HG03469 (cell line): Measurements from ENCODE around the gene SLC44A4.
"Not testable (repeated sequence)": the region's sequence is repeated elsewhere in the genome, so short reads cannot be mapped to it uniquely, and the experiment has no call there.

Experiments
- ATAC-seq: cut with Tn5 transposase; IDR thresholded peaks from one replicate; pipeline ENCODE4 v1.9.1; 2021; ENCODE audit warnings: mild to moderate bottlenecking, moderate library complexity, moderate number of reproducible peaks; ENCODE audit not compliant: unreplicated experiment

Gene SLC44A4

DNA sequence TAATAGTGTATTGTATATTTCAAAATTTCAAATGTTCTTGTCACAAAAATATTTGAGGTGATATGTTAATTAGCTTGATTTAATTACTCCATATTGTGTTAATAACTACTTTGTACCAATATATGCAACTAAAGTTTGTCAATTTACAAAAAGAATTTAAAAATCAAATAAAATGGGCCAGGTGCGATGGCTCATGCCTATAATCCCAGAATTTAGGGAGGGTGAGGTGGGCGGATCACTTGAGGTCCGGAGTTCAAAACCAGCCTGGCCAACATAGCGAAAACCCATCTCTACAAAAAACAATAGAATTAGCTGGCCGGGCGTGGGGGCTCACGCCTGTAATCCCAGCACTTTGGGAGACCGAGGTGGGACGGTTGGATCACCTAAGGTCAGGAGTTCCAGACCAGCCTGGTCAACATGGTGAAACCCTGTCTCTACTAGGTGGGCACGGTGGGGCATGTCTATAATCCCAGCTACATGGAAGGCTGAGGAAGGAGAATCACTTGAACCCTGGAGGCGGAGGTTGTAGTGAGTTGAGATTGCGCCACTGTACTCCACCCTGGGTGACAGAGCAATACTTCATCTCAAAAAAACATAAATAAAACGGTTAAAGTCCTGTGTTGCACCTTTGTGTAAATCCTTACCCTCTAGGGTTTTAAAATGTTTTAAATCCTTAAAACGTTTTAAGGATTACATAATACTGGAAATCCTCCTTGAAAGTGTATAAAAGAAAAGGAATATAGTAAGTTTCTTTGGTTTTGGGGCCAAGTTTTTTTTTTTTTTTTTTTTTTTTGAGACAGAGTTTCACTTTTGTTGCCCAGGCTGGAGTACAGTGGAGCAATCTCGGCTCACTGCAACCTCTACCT, 47.2 kb downstream of the SLC44A4 start:
- ATAC-seq: no peak

DNA sequence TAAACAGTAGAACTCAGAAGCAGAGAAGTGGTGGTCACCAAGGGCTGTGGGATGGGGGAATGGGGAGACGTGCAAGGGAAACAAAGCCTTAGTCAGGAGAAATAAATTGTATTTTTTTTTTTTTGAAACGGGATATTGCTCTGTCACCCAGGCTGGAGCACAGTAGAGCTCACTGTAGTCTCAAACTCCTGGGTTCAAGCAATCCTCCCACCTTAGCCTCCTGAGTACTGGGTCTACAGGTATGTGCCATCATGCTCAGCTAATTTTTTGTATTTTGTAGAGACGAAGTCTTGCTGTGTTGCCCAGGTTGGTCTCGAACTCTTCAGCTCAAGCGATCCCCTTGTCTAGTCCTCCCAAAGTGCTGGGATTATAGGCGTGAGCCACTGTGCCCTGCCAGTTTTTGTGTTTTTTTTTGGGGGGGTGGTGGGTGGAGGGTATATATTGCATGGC, 47.9 kb downstream of the SLC44A4 start:
- no peak for ATAC-seq

DNA sequence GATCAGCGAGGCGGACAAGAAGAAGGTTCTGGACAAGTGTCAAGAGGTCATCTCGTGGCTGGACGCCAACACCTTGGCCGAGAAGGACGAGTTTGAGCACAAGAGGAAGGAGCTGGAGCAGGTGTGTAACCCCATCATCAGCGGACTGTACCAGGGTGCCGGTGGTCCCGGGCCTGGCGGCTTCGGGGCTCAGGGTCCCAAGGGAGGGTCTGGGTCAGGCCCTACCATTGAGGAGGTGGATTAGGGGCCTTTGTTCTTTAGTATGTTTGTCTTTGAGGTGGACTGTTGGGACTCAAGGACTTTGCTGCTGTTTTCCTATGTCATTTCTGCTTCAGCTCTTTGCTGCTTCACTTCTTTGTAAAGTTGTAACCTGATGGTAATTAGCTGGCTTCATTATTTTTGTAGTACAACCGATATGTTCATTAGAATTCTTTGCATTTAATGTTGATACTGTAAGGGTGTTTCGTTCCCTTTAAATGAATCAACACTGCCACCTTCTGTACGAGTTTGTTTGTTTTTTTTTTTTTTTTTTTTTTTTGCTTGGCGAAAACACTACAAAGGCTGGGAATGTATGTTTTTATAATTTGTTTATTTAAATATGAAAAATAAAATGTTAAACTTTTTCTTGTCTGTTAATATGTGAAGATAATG, 49.0 kb downstream of the SLC44A4 start:
- ATAC-seq: no peak

DNA sequence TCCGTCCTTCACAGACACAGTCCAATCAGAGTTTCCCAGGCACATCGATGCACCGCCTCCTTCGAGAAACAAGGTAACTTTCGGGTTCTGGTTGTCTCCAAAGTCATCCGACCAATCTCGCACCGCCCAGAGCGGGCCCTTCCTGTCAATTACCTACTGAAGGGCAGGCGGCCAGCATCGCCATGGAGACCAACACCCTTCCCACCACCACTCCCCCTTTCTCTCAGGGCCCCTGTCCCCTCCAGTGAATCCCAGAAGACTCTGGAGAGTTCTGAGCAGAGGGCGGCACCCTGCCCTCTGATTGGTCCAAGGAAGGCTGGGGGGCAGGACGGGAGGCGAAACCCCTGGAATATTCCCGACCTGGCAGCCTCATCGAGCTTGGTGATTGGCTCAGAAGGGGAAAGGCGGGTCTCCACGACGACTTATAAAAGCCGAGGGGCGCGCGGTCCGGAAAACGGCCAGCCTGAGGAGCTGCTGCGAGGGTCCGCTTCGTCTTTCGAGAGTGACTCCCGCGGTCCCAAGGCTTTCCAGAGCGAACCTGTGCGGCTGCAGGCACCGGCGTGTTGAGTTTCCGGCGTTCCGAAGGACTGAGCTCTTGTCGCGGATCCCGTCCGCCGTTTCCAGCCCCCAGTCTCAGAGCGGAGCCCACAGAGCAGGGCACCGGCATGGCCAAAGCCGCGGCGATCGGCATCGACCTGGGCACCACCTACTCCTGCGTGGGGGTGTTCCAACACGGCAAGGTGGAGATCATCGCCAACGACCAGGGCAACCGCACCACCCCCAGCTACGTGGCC, 51.3 kb downstream of the SLC44A4 start, which contains the start of gene HSPA1B:
HSPA1B (plus strand) TSS at position 453 of the 794 bp plus-strand sequence; CDS start at position 666, 213 bp downstream.
- ATAC-seq: peak; percentile 29

- ATAC-seq: no peak
Observed at GRCh38 chr6:31826793-31827285, 52.0 kb downstream of the SLC44A4 start.

- no peak for ATAC-seq
Observed at GRCh38 chr6:31825553-31825952, 53.2 kb downstream of the SLC44A4 start.

- not testable (repeated sequence) for ATAC-seq
Observed at GRCh38 chr6:31823592-31824196, 55.1 kb downstream of the SLC44A4 start.

DNA sequence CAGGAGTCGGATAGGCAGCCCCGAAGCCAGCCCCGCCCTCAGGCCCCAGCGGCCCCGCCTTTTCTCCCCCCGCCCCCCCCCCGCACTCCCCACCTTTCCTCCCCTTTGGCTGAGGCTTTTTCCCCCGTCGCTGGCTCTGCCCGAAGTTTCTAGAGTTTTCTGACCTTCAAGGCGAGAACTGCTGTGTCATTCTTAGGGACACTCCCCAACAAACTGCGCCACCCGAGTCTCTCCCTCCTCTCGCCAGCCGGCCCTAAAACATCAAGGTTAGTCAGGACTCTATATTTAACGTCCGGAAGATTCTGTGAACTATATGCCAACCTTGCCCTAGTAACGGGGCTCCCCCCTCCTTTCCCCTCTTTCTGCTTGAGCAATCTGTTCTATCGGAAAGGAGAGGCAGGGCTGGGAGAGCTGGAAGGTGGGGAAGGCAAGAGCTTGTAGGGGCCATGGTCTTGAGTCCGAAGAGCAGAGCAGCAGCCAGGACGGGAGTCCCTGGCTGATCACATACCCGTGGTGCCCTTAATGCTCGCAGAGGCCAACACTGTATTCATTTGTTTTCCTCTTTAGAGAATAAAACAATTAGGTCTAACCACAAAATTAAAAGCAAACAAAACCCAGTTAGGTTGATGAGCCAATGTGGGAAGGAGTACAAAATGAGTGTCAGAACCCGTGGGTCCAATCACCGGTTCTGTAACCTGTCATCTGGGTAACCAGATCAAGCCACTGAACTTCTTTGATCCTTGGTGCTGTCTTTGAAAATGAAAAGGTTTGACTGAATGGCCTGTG, 56.6 kb downstream of the SLC44A4 start:
- no peak for ATAC-seq

DNA sequence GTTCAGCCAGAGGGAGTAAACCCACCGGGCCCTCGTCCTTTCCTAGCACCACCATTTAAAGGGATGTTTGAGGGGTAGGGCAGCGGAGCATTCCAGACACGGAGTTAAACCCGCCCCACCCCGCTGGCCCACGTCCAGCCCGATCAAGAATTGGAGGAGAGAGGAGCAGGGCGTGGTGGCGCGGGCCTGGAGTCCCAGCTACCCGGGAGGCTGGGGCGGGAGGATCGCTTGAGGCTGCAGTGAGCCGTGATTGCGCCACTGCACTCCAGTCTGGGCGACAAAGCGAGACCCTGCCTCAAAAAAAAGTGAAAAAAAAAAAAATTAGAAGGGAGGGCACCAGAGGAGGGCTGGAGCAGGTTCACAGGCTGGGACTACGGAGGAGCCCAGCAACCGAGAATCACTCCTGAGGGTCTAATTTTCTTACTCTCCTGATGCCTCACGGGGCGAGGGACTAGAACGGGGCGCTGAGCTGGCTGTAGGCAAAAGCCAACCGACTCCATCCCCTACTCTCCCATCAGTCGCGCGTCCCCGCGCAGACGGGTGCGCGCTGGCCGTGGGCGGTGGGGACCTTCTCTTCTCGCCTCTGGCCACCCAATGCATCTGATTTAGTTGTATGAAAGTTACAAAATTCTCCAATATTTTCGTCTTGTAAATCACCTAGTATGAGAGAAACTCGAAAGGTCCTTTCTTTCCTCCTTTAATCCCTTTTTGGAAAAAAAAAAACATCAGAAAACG, 57.3 kb downstream of the SLC44A4 start:
- no peak for ATAC-seq

DNA sequence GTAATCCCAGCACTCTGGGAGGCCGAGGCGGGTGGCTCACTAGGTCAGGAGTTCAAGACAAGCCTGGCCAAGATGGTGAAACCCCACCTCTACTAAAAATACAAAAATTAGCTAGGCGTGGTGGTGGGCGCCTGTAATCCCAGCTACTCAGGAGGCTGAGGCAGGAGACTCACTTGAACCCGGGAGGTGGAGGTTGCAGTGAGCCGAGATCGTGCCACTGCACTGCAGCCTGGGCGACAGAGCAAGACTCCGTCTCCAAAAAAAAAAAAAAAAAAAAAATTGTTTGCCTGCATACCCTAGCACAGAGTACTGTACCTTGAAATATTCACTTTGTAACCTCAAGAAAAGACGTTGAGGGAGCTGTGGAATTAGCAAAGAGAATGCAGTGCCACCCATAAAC, 58.4 kb downstream of the SLC44A4 start:
- not testable (repeated sequence) for ATAC-seq

DNA sequence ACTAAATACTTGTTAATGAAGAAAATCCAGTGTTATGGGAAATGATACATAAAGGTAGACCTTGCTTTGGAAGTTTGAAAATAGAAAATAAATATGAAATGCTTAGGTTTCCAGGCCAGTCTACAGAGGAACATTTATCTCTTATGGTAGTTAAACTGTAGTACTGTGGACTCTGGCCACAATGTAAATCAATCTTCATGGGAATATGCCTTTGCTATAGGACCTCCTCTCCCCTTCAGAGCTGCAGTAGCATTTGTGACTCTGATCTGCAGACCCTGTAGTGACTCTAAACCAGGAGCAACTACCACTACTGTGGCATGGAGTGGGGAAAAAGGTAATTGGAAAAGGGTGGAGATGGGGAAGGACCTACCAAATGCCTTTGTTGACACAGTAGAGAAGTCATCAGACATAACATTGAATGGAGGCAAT, 58.9 kb downstream of the SLC44A4 start:
- no peak for ATAC-seq

DNA sequence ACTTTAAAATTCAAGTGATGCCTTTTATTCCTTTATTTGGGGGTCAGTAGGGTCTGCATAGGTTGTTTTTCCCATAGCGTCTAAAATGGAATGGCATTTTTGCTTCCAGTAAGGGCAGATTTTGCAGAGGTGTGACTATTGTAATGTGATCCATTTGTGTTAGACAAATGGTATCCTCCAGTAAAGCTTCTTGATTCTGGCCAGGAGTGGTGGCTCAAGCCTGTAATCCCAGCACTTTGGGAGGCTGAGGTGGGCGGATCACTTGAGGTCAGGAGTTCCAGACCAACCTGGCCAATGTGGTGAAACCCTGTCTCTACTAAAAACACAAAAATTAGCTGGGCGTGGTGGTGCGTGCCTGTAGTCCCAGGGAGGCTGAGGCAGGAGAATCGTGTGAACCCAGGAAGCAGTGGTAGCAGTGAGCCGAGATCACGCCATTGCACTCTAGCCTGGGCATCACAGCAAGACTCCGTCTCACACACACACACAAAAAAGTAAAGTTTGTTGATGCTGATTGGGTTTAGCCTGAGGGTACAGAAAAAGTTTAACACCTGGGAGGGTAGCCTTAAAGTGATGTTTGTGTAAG, 60.8 kb downstream of the SLC44A4 start:
- not testable (repeated sequence) for ATAC-seq

- not testable (repeated sequence) for ATAC-seq
Observed at GRCh38 chr6:31817133-31817928, 61.5 kb downstream of the SLC44A4 start.

DNA sequence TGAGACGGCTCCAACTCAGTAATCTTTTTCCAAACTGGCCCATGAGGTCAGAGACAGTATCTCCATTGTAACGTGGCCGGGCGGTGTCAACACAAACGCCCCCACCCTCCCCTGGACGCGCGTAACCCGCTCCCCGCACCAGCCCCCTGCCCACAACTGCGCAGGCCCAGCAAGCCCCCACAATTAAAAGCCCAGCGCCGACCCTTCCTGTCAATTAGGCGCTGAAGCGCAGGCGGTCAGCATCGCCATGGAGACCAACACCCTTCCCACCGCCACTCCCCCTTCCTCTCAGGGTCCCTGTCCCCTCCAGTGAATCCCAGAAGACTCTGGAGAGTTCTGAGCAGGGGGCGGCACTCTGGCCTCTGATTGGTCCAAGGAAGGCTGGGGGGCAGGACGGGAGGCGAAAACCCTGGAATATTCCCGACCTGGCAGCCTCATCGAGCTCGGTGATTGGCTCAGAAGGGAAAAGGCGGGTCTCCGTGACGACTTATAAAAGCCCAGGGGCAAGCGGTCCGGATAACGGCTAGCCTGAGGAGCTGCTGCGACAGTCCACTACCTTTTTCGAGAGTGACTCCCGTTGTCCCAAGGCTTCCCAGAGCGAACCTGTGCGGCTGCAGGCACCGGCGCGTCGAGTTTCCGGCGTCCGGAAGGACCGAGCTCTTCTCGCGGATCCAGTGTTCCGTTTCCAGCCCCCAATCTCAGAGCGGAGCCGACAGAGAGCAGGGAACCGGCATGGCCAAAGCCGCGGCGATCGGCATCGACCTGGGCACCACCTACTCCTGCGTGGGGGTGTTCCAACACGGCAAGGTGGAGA, 63.6 kb downstream of the SLC44A4 start, which contains the start of the genes HSPA1A and HSPA1L:
HSPA1A (plus strand) TSS at position 519 of the 814 bp plus-strand sequence; CDS start at position 733, 214 bp downstream.
HSPA1L (minus strand) TSS at position 259 of the 814 bp plus-strand sequence. CDS start 3,311 bp downstream, outside the sequence.
- no peak for ATAC-seq

DNA sequence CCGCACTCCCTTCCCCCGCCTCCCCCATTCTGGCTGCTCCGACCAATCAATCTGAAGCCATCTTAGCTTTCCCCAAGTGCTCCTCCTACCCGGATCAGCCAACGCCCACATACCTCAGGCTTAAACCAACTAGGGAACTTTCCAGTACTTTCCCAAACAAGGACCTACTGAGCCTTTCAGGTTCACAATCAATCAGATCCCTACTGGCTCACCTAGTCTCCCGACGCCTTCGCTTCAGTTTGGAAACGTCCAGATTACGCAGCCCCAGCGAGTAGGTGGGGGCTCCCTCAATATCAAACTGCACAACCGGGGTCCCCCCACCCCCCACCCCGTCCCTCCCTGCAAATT, 64.1 kb downstream of the SLC44A4 start:
- no peak for ATAC-seq

DNA sequence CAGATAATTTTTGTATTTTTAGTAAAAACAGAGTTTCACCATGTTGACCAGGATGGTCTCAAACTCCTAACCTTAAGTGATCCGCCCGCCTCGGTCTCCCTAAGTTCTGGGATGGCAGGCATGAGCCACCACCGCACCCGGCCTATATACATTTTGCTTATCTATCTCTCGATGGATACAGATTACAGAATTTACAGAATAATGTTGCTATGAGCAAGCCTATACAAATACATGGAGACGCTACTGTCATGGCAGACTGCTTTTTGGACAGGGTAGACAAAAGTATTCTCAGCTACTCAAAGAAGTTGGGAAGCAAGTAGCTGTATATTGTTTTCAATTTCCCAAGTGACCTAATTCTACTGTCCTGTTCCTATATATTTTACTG, 65.3 kb downstream of the SLC44A4 start:
- no peak for ATAC-seq
